Caco-2 (cell line): ENCODE results near the gene SLC12A7. TPM values are rescaled to one million over a fixed set of nuclear protein-coding genes. Genes with fewer than 3 reads are reported as not detected.

Experiments
- BruUV-seq: library from RNA; stranded (reverse); fragments of 400-500 nt; replicated peaks from 2 replicates; lab custom pipeline; 2021; lab: Mats Ljungman, UMichigan
- CTCF ChIA-PET: fragments of 300-600 bp; sonication (Branson Sonifier 250); formaldehyde crosslinking; loops from one replicate; lab custom pipeline; 2022; ENCODE audit warnings: antibody characterized with exemption; lab: Charles Lee
- POLR2A ChIA-PET: fragments of 300-600 bp; sonication (Branson Sonifier 250); formaldehyde crosslinking; loops from one replicate; lab custom pipeline; 2022; ENCODE audit warnings: antibody characterized with exemption; lab: Charles Lee
- DNase-seq, 2 experiments: peaks; one replicate each; pipeline versions ENCODE4 v3.0.0 to v3.0.0-alpha.2; 2020 to 2022
- H3K27me3 ChIP-seq: replicated peaks from 2 replicates; pipeline ENCODE4 v1.6.0; 2011; ENCODE audit warnings: low read length; ENCODE audit not compliant: control insufficient read depth, insufficient read depth
- H3K36me3 ChIP-seq: 2 replicates; pipeline ENCODE4 v1.5.1; 2011; ENCODE audit warnings: low read length; ENCODE audit not compliant: control insufficient read depth, insufficient read depth
- H3K4me1 ChIP-seq: fragments of 250-450 bp; sonication (Bioruptor Pico); 2 replicates; pipeline ENCODE4 v1.5.1; 2020; ENCODE audit warnings: mild to moderate bottlenecking
- H3K4me3 ChIP-seq: 2 replicates; pipeline ENCODE4 v1.5.1; 2011; ENCODE audit warnings: low read depth, mild to moderate bottlenecking, control low read depth, low read length
- H3K9me3 ChIP-seq: fragments of 250-450 bp; sonication (Bioruptor Pico); 2 replicates; pipeline ENCODE4 v1.5.1; 2020; ENCODE audit warnings: mild to moderate bottlenecking, moderate library complexity
- H3K27ac Mint-ChIP-seq: one replicate; pipeline ENCODE4 v1.8.0; 2022; ENCODE audit warnings: mixed read lengths; ENCODE audit not compliant: unreplicated experiment
- H3K27me3 Mint-ChIP-seq: one replicate; pipeline ENCODE4 v1.8.0; 2022; ENCODE audit warnings: mixed read lengths; ENCODE audit not compliant: insufficient read depth, unreplicated experiment
- H3K36me3 Mint-ChIP-seq: one replicate; pipeline ENCODE4 v1.8.0; 2022; ENCODE audit warnings: mild to moderate bottlenecking, mixed read lengths; ENCODE audit not compliant: insufficient read depth, unreplicated experiment
- H3K4me1 Mint-ChIP-seq: one replicate; pipeline ENCODE4 v1.8.0; 2022; ENCODE audit warnings: low read depth, mixed read lengths; ENCODE audit not compliant: unreplicated experiment
- H3K4me3 Mint-ChIP-seq: one replicate; pipeline ENCODE4 v1.8.0; 2022; ENCODE audit warnings: mild to moderate bottlenecking, moderate library complexity, mixed read lengths; ENCODE audit not compliant: unreplicated experiment
- H3K9me3 Mint-ChIP-seq: one replicate; pipeline ENCODE4 v1.8.0; 2022; ENCODE audit warnings: mixed read lengths; ENCODE audit not compliant: unreplicated experiment
- intact Hi-C: fragments of 100-400 bp; cut with micrococcal nuclease; formaldehyde crosslinking; loops from one replicate; pipeline ENCODE4 v1.10.0; 2022; ENCODE audit not compliant: unreplicated experiment
- total RNA-seq: library from RNA; stranded (reverse); gene quantifications from 2 replicates; pipeline ENCODE4 v1.2.3, GENCODE V29; 2022
- TF ChIP-seq, protein P1 (sequence below), 2 experiments: fragments of 200-600 bp in 1 of 2; IDR thresholded peaks; 1 replicate in 1 of 2; 2 replicates in 1 of 2; pipeline versions ENCODE4 v1.5.1 to v1.8.0; 2011 to 2022; ENCODE audit warnings: antibody characterized with exemption in 1 of 2, control low read depth in 1 of 2, inconsistent platforms in 1 of 2, low read depth in 1 of 2, low read length in 1 of 2, mild to moderate bottlenecking in 1 of 2, moderate library complexity in 1 of 2; ENCODE audit not compliant: insufficient read depth in 1 of 2, severe bottlenecking in 1 of 2, unreplicated experiment in 1 of 2

Gene SLC12A7
- total RNA-seq, 1 experiment from 2014 or later: 41.7 TPM

GRCh38 chr5:1137567-1138444 lies 25.9 kb upstream of the SLC12A7 start:
- no peak for DNase-seq
- intact Hi-C loops: no loop called here
- H3K27ac Mint-ChIP-seq: no peak overlapping the region

GRCh38 chr5:1136814-1137213 lies 25.0 kb upstream of the SLC12A7 start:
- BruUV-seq: no TSS peak
- no peaks in the 10 kb centered on the region for H3K36me3 ChIP-seq
- intact Hi-C loops: no loop called here
- no peaks in the 10 kb centered on the region for H3K27me3 ChIP-seq
- no peak for DNase-seq
- ChIA-PET CTCF (no interaction called here), POLR2A (no interaction called here)
- H3K9me3 ChIP-seq: no peaks in the 10 kb centered on the region
- TF ChIP-seq, protein P1, sequence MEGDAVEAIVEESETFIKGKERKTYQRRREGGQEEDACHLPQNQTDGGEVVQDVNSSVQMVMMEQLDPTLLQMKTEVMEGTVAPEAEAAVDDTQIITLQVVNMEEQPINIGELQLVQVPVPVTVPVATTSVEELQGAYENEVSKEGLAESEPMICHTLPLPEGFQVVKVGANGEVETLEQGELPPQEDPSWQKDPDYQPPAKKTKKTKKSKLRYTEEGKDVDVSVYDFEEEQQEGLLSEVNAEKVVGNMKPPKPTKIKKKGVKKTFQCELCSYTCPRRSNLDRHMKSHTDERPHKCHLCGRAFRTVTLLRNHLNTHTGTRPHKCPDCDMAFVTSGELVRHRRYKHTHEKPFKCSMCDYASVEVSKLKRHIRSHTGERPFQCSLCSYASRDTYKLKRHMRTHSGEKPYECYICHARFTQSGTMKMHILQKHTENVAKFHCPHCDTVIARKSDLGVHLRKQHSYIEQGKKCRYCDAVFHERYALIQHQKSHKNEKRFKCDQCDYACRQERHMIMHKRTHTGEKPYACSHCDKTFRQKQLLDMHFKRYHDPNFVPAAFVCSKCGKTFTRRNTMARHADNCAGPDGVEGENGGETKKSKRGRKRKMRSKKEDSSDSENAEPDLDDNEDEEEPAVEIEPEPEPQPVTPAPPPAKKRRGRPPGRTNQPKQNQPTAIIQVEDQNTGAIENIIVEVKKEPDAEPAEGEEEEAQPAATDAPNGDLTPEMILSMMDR (IDR thresholded peaks at IDR 0.05; ENCODE audit: insufficient read depth in 1 of 2, low read depth in 1 of 2, low read length in 1 of 2, severe bottlenecking in 1 of 2, unreplicated experiment in 1 of 2): no peak
- H3K27ac Mint-ChIP-seq: no peak overlapping the region
- H3K27me3 Mint-ChIP-seq: no peaks in the 10 kb centered on the region
- no peaks in the 10 kb centered on the region for H3K36me3 Mint-ChIP-seq
- H3K4me3 Mint-ChIP-seq: no peak overlapping the region
- no peak overlapping the region for H3K4me3 ChIP-seq
- H3K4me1 Mint-ChIP-seq: no peaks in the 10 kb centered on the region
- peaks cover 7% of the 10 kb centered on the region; the same call in 1 of the 2 replicates for H3K4me1 ChIP-seq
- H3K9me3 Mint-ChIP-seq: no peaks in the 10 kb centered on the region

More at GRCh38 chr5:1137567-1138444, 25.9 kb upstream of the SLC12A7 start:
- peaks cover 7% of the 10 kb centered on the region; the same call in 1 of the 2 replicates for H3K4me1 ChIP-seq
- ChIA-PET POLR2A (no interaction called here), CTCF (interaction anchor here (1.2 to 1.3 kb wide), 2 partner anchors 30 to 214 kb away, joined by 3 read pairs; no protein-coding TSS in a partner anchor)
- H3K27me3 Mint-ChIP-seq: no peaks in the 10 kb centered on the region
- no peaks in the 10 kb centered on the region for H3K36me3 Mint-ChIP-seq
- no peaks in the 10 kb centered on the region for H3K9me3 Mint-ChIP-seq
- no peaks in the 10 kb centered on the region for H3K27me3 ChIP-seq
- H3K4me3 Mint-ChIP-seq: no peak overlapping the region
- BruUV-seq: no TSS peak
- TF ChIP-seq, protein P1 (IDR thresholded peaks at IDR 0.05; ENCODE audit: insufficient read depth in 1 of 2, low read depth in 1 of 2, low read length in 1 of 2, severe bottlenecking in 1 of 2, unreplicated experiment in 1 of 2): no peak
- no peaks in the 10 kb centered on the region for H3K9me3 ChIP-seq
- no peak overlapping the region for H3K4me3 ChIP-seq
- H3K36me3 ChIP-seq: no peaks in the 10 kb centered on the region
- peaks cover 7% of the 10 kb centered on the region for H3K4me1 Mint-ChIP-seq

DNA sequence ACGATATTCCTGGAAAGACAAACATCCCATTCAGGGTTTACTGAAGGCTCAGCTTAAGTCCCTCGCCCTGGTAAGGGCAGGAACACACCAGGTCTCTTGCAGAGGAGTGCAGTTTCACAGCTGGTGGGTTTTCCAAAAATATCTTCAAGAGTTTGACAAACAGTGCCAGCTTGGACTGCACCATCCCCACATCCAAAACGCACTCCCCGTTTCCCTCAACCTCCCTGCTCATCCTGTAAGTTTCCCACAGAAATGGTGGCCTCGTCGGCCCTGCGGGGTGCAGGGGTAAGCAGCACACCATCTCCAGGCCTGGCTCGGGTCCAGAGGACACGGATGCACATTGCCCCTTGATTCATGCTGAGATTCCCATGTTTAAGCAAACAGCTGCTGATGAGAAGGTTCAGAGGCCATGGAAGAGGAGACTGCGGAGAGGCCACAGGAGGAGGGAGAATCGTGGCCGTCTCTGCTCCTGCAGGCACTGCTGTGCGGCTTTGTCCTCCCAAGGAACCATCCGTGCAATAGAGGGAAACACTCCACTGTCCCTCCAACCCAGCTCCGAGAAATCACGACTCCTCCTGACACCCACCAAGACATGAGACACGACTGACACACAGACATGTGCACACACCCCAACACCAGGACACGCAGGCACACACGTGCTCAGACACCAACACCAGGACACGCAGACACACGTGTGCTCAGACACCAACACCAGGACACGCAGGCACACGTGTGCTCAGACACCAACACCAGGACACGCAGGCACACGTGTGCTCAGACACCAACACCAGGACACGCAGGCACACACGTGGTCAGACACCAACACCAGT lies 24.0 kb upstream of the SLC12A7 start:
- Mint-ChIP-seq H3K27me3 (no peaks in the 10 kb centered on the region), H3K27ac (no peak overlapping the region), H3K4me1 (no peaks in the 10 kb centered on the region), H3K4me3 (no peak overlapping the region), H3K36me3 (no peaks in the 10 kb centered on the region), H3K9me3 (no peaks in the 10 kb centered on the region)
- TF ChIP-seq, protein P1 (IDR thresholded peaks at IDR 0.05; ENCODE audit: insufficient read depth in 1 of 2, low read depth in 1 of 2, low read length in 1 of 2, severe bottlenecking in 1 of 2, unreplicated experiment in 1 of 2): no peak
- H3K27me3 ChIP-seq: no peaks in the 10 kb centered on the region
- CTCF ChIA-PET: no interaction called here
- no peak for DNase-seq
- H3K9me3 ChIP-seq: no peaks in the 10 kb centered on the region
- H3K4me3 ChIP-seq: no peak overlapping the region
- H3K4me1 ChIP-seq: peaks cover 7% of the 10 kb centered on the region; the same call in 1 of the 2 replicates
- no peaks in the 10 kb centered on the region for H3K36me3 ChIP-seq
- intact Hi-C loops: no loop called here
- BruUV-seq: no TSS peak
- POLR2A ChIA-PET: interaction anchor here (0.9 kb wide), 1 partner anchor 31 kb away, joined by 3 read pairs; no protein-coding TSS in a partner anchor
